HT-29 (cell line): ENCODE results near the gene LMF2. TPM values are rescaled to one million over a fixed set of nuclear protein-coding genes. Genes with fewer than 3 reads are reported as not detected.

Experiments used
- DNase-seq: peaks from one replicate; pipeline ENCODE4 v3.0.0-alpha.2; 2015; ENCODE audit warnings: low spot score
- total RNA-seq: library from RNA; depleted of rRNA; stranded (reverse); fragments of >200 nt; shearing (Covaris generic); gene quantifications from 2 replicates; pipeline ENCODE4 v1.2.3, GENCODE V29; 2014

LMF2 gene
- total RNA-seq, 1 experiment from 2014 or later: 52.8 TPM

DNA sequence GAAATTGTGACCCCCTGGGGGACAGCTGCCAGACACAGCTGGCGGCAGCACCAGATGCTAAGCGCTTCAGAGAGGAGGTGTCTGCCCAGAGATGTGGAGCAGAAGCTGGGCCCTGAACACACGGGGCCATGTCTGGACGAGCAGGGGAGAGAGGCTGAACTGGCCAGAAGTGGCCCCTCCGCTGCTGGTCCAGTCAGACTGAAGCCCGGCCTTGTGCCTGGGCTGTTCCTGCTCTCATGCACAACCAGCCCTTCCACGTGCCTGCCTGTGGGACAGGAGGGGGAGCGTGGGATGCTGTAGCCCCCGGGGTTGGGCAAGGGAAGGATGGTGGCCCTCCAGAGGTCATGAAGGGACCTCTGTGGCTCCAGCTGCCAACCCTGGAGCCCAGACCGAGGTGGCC lies 24.4 kb downstream of the LMF2 start:
- no peak for DNase-seq

DNA sequence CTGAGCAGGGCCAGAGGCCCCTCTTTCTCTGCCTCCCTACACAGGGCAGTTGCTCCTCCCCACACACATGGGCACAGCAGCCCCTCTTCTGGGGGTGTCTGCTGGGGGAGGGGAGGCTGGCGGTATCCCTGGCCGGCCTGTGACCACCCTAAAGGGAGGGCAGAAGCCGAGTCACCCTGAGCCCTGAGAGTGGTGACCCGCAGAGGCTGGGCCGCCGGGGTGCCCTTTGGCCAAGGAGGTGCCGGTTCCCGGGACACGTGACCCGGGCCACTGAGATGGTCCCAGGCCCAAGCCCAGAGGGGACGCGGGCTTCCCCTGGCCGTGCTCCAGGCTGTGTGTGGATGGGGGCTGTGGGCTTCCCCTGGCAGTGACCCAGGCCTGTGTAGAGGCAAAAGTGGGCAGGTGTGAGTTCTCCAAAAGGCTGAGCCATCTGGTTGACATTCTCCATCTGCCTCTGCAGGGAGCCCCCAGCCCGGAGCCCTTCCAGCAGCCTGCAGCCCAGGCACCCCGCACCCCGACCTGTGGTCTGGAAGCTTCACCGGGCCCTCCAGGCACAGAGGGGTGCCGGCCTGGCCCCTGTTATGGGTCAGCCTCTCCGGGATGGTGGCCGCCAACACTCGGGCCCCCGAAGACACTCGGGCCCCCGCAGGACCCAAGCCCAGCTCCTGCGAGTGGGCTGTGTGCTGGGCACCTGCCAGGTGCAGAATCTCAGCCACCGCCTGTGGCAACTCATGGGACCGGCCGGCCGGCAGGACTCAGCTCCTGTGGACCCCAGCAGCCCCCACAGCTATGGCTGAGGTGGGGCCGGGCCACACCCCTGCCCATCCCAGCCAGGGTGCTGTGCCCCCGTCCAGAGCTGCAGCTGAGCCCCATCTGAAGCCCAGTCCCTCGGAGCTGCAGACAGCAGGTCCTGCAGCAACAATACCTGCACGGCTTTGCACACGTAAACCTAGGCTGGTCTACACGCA lies 25.1 kb downstream of the LMF2 start:
- DNase-seq: no peak

DNA sequence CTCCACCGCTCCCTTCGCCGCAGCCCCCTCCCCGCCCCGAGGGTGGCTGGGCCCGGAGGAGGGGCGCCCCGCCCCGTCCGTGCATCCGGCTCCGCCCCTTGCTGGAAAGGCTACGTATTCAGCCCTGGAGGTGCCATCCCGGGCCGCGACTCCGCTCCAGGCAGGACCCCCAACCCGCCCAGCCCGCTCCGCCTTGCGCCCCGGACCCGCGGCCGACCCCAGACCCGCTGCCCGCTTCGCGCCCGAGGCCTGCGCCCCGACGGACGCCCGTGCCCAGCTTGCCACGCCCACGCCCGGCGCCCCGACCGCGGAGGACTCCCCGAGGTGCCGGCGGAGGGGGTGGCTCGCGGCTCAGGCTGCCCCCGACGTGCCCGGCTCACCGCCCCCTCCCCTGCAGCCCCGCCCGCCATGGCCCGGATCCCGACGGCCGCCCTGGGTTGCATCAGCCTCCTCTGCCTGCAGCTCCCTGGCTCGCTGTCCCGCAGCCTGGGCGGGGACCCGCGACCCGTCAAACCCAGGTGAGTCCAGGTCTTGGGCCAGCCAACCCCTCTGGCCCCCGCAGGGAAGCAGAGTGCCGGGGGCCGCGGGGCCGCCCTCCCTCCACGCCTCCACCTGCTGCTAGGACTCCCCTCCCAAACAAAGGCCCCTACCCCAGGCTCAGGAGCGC lies 25.9 kb downstream of the LMF2 start, which contains the start of gene ADM2:
Gene ADM2, plus strand, starts transcription at position 104 of the 667 bp plus-strand sequence. Its CDS starts 305 bp downstream, at position 409.
- no peak for DNase-seq

DNA sequence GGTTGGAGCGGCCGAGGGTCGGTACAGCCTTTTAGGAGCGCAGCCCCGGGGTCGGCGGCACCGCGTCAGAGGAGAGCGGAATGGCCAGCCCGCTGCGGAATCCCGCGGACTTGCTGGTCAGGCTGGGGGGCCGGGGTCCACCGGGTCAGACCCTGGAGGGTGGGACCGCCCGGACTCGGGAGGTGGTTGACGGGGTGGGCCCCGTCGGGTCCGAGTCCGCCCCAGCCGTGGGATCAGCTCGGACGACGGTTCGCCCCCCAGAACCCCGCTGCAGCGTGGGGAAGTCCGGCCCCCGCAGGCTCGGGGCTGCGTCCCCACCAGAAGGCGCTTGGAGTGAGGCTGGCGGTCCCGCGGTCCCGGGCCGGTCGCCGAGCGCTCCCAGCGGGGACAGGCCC lies 26.5 kb downstream of the LMF2 start:
- DNase-seq: no peak

DNA sequence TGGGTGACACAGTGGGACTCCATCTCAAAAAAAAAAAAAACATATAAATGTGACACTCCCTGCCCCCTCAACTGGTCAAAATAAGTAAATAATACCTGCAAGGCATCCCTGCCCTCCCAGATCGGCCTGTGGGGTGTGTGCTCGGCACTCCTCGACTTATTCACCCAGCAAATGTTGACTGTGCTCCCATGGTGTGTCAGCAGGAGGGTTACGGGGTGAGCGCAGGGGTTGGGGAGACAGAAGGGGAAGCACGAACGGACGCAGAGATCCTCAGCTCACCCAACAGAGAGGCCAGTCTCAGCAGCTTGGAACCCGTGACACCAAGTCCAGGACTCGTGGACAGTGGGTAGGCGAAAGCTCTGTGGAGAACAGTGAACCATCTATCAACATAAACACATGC lies 27.8 kb downstream of the LMF2 start:
- DNase-seq: no peak

DNA sequence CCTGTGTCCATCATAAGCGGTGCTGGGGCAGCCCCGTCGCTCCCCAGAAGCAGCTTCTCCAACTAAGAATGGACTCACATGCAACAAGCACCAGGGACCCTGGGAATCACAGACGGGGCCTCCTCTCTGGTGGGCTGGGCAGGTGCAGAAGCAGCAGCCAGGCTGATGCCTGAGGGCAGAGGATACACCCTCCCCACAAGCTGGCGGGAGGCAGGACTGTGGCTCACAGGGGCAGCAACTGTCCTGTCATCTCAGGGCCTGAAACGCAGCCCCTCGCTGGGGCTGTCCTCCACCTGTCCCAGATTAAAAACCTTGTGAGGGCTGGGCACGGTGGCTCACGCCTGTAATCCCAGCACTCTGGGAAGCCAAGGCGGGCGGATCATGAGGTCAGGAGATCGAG lies 29.6 kb downstream of the LMF2 start:
- DNase-seq: no peak

DNA sequence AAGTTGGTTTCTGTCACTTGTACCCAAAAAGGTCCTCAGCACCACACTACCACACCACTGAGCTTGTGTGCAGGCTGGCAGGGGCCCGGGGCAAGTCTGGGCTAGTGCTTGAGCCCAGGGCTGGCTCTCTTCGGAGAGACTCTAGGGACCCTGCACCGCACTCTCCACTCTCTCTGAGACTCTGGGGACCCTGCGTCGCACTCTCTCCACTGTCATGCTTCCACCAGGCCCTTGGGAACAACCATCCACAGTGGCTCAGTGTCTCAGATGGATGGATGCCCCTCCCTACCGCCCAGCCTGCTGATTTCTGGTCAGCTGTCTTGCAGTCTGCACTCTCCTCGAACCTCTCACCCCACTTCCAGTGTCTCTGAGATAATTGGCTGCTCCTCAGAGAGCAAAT lies 30.6 kb downstream of the LMF2 start:
- DNase-seq: no peak

DNA sequence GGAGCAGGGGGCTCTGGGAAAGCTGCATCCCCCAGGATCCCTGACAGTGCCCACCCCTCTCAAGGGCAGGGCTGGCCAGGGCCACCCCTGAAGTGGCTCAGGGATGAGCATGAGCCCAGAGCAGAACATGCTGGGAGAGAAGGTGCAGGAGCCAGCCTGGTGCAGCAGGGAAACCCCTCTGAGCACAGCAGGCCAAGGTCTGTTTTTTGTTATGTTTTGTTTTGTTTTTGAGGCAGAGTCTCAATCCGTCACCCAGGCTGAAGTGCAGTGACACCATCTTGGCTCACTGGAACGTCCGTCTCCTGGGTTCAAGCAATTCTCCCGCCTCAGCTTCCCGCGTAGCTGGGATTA lies 31.9 kb downstream of the LMF2 start:
- no peak for DNase-seq

DNA sequence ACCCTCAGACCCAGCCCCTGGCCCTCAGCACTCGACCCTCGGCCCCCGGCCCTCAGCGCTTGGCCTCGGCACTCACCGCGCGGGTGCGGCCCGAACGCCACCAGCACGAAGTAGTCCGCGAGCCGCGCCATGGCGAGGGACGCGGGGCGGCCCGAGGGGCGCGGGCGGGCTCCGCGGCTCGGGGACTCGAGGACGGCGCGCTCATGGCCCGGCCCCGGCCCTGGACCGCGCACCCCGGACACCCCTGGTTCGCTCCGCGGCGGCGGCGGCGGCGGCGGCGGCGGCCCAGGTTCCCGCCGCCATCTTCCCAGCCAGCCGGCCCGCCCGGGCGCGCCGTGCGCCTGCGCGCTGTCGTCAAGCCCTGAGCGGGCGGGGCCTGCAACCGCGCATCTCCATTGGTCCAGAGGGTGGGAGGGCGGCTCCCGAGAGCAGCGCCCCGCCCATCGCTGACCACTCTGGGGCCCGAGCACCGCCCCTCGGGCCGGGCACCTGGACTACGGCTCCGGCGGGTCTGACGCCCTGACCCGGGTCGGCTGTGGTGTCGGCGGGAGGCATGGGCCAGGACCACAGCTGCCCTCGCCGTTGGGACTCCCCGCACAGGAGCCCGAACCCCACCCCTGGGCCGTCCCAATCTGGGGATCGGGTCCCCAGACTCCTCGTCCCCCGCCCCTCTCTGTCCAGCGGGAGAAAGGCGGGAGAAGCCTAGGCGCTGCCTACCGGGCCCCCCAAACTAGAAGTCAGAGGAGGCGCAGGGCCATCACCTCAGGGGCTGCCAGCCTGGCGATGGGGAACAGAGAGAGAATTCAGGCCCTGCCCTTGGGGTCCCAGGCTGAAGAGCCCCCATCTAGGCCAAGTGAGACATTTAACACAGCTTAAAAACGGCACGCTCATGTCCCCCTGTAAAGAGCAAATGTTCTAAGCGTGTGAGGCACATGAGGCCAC lies 32.5 kb downstream of the LMF2 start, which contains the start of gene SBF1:
Gene SBF1, minus strand, starts transcription at position 326 of the 942 bp plus-strand sequence. Its CDS starts 195 bp downstream, at position 131.
- DNase-seq: peak; percentile 82

DNA sequence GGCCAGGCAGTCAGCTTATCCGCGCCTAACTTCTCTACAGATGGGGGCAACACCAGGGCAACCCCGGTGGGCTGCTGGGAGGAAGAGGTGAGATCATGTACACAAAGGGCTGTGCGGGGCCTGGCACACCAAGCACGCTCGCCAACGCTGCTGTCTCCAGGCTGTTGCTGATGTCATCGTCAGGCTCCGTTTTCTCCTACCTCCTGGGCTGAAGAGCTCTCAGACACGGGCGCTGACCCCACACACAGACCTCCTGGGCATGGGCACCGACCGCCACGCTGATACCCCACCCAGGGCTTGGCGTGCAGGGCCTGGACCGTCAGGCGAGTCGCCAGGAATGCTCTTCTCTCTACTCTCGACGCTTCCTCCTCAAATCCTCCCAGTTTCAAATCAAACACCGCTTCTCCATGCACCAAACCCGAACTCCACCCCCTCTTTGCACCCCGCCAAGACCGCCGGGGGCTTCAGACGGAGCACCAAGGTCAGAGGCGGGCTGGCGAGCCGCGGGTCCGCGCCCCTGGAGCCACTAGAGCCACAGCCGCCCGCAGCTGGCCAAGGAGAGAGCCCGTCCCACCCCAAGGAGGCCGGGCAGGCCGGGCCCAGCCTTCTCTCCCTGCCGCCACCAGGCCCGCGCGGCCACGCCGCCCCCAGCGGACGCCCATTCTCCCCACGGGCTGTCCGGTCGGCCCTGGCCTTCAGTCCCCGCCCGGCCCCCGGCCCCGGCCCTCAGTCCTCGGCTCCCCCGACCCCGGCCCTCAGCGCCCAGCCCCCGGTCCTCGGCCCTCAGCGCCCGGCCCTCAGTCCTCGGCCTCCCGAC lies 33.4 kb downstream of the LMF2 start:
- no peak for DNase-seq

DNA sequence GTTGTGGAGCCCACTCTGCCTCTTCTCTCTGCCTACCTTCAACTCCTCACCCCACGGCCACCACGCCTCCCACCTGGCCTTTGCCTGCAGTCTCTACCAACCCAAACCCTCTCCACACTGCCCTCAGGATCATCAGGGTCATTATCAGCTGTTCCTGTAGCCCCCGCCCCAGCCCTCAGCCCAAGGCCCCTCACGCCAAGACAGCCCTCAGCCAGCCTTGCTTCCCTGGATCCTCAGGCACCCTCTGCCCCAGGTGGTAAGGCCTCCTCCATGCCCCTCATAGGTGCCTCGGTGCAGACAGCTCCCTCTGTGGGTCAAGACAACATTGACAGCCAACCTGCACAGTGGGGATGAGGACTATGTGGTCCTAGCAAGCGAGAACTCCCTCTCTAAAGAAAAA lies 34.4 kb downstream of the LMF2 start:
- DNase-seq: no peak

DNA sequence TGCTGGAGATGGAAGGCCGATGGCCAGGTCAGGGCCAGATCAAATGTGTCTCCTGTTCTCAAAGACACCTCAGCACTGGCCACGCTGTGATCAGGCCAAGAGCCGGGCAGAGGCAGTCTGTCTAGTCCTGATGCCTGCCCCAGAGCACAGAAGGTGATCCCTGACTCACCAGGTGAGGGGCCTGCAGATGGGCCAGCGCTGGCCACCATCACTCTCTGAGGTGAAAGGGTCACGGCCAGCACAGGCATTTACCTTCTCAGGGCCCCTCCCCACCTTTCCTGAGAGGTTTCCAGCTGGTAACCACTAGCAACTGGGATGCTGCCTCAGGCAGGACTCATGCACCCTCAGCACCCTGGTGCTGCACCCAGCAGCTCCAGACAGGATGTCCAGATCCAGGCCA lies 35.5 kb downstream of the LMF2 start:
- DNase-seq: no peak

DNA sequence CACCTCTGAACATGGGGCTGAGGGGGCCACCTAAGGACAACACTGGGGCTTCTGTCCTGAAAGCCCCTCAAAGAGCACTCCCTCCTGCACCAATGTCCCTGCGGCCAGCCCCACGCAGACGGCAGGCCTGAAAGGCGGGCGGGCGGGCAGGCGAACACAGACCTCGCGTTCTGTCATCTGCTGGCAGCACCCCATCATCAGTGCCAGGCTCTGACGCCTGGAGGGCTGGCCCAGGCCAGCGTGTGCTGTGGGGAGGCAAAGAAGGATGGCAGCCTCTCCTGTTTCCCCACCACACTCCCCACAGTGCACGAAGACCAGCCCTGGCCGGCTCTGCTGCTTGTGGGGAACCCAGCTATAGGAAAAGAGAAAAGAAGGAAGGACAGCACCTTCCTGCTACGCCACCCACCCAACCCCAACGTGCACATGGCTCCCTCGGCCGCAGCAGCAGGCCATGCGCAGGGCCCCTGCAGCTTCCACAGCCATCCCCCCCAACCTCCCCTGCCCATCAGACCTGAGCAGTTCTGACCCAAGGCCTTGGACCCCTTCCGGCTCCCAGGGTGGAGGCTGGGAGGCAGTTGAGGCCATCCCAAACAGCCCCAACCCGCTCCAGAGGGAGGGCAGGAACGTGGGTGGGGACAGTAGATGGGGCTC lies 36.2 kb downstream of the LMF2 start:
- DNase-seq: no peak

DNA sequence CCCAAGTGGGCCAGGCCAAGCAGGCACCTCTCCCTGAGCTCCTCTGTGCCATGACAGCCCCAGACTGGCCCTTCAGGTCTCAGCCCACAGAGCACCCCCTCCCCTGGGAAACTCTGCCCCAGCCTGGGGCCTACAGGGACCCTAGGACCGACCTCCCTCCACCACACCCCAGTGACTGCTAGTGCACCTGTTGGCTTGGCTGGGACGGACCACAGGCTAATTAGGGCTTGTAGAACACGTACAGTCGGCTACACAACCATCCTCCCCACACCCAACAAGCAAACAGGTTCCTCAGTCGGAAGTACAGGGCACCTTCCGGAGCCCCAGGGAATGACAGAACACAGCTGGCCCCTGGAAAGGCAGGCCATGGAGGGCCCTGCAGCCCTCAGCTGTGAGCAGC lies 37.0 kb downstream of the LMF2 start:
- DNase-seq: no peak

DNA sequence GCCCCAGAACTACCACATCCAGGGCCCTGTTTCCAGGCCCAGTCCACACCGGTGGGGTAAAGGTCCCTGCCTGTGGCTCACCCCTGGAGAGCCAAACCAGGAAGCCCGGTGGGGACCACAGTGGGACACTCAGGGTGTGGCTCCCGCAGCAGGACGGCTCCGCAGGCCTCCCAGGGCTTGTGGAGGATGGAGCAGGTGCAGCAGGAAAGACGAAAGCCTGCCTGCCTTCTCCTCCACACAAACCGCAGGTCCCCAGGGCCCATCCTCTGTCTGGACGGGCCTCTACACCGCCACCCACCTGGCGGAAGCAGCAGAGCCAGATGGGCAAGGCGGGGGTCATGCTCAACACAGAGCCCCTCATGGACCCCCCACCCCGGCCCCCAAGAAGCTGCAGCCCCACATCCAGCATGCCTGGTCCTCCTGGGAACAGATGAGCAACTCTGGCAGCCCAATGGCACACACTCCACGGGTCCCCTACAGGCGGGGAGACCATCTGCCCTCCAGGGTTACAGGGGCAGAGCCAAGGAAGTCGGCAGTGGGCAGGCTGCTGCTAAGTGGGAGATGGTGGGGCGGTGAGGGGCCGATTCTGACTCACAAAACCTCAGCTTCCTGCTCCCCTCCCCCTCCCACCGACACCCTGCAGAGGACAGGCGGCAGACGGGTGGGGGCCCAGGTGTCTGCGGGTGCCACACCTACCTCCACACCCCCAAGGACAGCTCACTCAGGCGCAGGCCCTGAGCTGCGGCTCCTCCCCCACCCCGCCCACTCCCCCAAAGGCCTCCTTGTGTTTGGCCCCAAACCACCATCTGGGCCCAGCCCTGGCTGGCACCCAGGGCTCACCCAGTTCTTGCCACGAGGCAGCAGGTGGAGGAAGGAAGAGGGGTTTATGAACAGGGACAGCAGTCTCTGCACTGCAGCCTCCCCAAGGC lies 37.9 kb downstream of the LMF2 start:
- DNase-seq: peak; percentile 31

DNA sequence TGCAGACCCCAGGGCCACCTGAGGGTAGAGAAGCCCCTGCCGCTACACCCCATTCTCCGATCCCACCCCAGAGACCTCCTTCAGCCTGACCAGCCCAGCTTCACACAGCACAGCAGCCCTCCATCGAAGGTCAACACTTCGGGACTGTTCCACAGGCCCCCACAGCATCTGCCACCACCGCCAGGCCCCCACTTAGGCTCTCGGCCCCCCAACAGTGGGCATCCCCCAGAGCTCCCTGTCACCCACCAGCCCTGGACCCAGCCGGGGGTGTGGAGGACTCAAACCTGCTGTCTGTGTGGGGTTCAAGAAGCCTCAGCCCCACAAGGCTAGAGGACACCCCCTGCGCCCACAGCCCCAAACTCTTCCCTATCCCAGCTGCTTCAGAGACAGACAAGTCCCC lies 38.9 kb downstream of the LMF2 start:
- no peak for DNase-seq

DNA sequence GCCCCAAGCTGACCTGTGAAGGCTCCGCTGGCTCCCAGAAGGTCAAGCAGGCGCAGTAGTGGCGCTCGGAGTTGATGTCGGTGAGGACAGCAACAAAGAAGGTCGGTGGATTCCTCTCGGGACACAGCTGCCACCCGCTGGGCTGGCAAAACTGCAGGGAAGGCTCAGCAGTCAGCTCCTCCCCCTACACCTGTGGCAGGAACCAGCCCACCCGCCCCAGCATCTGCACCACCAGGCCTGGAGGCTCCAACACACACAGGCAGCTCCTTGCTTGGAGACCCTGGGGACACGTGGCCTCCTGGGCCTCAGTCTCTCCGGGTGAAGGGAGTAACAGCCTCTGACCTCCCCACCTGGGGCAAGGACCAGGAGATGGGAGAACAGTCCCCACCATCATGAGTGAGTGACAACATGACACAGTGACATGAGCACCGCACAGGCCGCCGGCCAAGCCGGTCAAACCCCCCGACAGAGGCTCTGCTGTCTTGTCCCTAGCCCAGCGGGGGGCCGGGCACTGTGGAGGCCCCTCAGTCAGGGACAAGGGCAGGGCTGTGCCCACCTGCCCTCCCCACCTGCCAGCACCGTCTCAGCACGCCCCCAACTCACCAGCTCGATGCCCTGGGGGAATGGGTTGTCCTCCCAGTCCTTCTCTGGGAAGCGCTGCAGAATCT lies 39.6 kb downstream of the LMF2 start:
- no peak for DNase-seq

DNA sequence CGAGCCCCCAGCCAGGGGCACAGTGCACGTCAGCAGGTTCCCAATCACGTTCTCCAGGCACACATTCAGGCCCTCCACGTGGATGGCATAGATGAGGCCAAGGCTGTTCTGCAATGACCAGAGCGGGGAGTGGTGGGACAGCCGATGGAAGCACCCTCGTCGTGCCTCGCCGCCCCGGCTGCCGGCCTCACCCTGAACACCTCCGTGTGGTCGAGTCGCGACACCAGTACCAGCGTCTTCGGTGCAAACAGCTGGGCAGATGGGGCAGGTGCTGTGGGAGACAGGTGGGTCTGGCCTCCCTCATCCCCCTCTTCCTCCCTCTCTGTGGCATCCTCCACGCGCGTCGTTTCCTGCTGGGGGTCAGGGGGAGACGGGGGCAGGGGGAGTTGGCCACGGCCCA lies 40.2 kb downstream of the LMF2 start:
- DNase-seq: no peak
